ENCODE data around the gene GPR65. TPM values are rescaled to one million over a fixed set of nuclear protein-coding genes. Genes with fewer than 3 reads are reported as not detected.

The GPR65 gene
- total RNA-seq, 4 donors from 2014 or later: 1.1 to 2.1 (median 1.3) TPM

DNA sequence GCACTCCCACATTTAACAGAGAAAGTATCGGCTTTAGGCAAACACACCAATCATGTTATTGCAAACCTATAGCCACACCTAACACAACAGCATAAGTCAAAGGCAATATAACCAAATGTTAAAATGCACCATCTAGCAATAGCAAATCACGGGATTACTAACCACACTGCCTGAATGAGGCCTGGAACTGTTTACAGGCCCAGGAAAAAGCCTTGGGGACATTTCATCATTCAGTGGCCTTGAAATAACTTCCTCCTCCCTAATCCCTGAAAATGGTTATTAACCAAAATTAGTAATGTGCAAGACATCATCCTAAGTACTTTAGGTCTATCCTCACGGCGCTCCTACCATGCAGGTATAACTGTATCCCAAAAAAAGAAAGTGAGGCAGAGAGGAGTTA, 14.3 kb upstream of the GPR65 start:
- no peaks in the 10 kb centered on the region for H3K9me3 ChIP-seq
- TF ChIP-seq EP300 (IDR thresholded peaks at IDR 0.05): peak in 1 of 2 donors; percentile 53
- TF ChIP-seq, protein P1, sequence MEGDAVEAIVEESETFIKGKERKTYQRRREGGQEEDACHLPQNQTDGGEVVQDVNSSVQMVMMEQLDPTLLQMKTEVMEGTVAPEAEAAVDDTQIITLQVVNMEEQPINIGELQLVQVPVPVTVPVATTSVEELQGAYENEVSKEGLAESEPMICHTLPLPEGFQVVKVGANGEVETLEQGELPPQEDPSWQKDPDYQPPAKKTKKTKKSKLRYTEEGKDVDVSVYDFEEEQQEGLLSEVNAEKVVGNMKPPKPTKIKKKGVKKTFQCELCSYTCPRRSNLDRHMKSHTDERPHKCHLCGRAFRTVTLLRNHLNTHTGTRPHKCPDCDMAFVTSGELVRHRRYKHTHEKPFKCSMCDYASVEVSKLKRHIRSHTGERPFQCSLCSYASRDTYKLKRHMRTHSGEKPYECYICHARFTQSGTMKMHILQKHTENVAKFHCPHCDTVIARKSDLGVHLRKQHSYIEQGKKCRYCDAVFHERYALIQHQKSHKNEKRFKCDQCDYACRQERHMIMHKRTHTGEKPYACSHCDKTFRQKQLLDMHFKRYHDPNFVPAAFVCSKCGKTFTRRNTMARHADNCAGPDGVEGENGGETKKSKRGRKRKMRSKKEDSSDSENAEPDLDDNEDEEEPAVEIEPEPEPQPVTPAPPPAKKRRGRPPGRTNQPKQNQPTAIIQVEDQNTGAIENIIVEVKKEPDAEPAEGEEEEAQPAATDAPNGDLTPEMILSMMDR (IDR thresholded peaks at IDR 0.05): no peak
- H3K36me3 ChIP-seq: peaks cover 0 to 6% (median 0%) of the 10 kb centered on the region in 3 donors
- H3K27ac ChIP-seq: peak overlapping the region in 2 of 4 donors; percentile 32 to 62
- DNase-seq (ENCODE audit: low spot score in 2 of 2): no peak
- H3K4me1 ChIP-seq: peaks cover 0 to 56% (median 0%) of the 10 kb centered on the region in 4 donors
- H3K4me3 ChIP-seq: no peak overlapping the region
- no peaks in the 10 kb centered on the region for H3K27me3 ChIP-seq
- 83 to 87% methylated on average over 4 of the region's 4 CpGs for WGBS, 2 donors

GRCh38 chr14:87992346-87992717, 12.6 kb upstream of the GPR65 start:
- no peak for DNase-seq (ENCODE audit: low spot score in 2 of 2)
- WGBS, 2 donors: 7 to 10% methylated on average over 19 to 20 of the region's 20 CpGs

DNA sequence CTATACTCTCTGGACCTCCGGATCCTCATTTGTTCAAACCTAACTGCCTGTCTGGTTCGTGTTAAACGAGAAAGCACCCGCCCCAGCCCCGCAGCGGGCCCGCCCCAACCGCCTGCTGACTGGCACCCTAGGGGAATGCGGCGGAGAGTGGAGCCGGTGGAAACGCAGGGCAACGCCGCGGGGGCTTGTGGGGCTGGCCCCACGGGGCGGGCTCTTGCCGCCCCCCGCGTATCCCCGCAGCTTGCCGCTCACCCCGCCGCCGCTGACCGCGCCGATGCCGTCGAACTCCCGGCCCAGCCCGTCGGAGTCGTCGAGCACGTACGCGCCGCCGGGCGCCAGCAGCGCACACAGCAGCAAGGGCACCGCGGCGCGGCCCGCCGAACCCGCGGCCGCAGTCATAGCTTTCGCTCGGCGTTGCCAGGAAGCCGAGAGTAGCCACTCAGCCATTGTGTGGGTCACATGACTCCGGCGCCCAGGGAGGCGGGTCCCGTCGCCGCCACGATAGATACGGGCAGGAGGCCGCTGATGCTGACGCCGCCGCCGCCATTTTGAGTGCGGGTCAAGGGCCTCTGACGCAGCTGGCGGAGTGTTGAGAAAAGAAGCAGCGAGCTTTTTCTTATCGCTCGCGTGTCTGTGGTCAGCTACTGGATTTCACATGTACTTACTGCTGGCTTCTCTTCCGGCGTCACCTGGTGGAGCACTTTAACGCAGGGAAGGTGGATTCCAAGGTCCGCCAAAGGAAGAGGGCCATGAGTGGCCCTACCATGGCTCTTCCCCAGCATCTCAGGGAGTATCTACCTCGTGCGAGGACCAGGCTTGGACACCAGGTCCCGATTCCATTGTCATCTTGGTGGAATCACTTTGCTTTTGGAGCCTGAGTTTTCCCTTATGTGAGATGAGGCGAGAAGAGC, 12.0 kb upstream of the GPR65 start, which contains the start of gene GALC:
GALC (minus strand) TSS at position 465 of the 911 bp plus-strand sequence; CDS start at position 447, 18 bp downstream.
- Histone ChIP-seq H3K4me3 (peak within 1 kb of the TSS; percentile 61 to 92 (median 83)), H3K27ac (peak within 1 kb of the TSS; percentile 94 to 97 (median 96)), H3K27me3 (no peaks in the 10 kb centered on the region), H3K9me3 (no peaks in the 10 kb centered on the region), H3K4me1 (peaks cover 0 to 62% (median 0%) of the 10 kb centered on the region in 4 donors), H3K36me3 (no peaks in the 10 kb centered on the region)
- WGBS, 2 donors: 4 to 6% methylated on average over 49 to 54 of the region's 83 CpGs
- peak; percentile 92 for DNase-seq (ENCODE audit: low spot score in 2 of 2)
- TF ChIP-seq EP300 (IDR thresholded peaks at IDR 0.05): peak; percentile 51 to 87
- peak; percentile 63 to 66 for TF ChIP-seq POLR2A (IDR thresholded peaks at IDR 0.05)
- TF ChIP-seq, protein P1 (IDR thresholded peaks at IDR 0.05): peak in 1 of 5 experiments; percentile 19

More at GRCh38 chr14:87992346-87992717, 12.6 kb upstream of the GPR65 start:
- H3K27me3 ChIP-seq: no peaks in the 10 kb centered on the region
- peak overlapping the region; percentile 61 to 92 (median 83) for H3K4me3 ChIP-seq
- no peak for TF ChIP-seq EP300 (IDR thresholded peaks at IDR 0.05)
- TF ChIP-seq, protein P1 (IDR thresholded peaks at IDR 0.05): no peak
- TF ChIP-seq POLR2A (IDR thresholded peaks at IDR 0.05): no peak
- peaks cover 0 to 62% (median 0%) of the 10 kb centered on the region in 4 donors for H3K4me1 ChIP-seq
- H3K9me3 ChIP-seq: no peaks in the 10 kb centered on the region
- H3K27ac ChIP-seq: peak overlapping the region; percentile 94 to 97 (median 96)
- H3K36me3 ChIP-seq: no peaks in the 10 kb centered on the region

DNA sequence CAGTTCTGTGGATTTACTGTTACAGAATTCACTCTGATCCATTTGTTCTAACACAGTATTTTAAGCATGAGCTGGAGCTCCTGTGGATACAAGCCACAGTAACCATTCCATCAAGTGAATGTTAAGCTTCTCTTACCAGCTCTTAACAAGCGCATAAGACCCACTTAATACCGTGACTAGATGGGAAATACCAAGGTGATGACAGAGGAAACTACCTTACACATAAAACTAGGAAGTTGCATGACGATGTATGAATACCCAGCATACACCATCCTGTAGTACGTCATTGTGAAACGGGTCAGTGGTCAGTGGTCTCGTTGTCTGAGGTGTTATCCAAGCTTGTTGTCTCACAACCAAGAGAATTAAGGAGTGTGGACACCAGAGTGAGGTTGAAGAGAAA, 10.0 kb upstream of the GPR65 start:
- Histone ChIP-seq H3K27me3 (no peaks in the 10 kb centered on the region), H3K36me3 (no peaks in the 10 kb centered on the region), H3K4me3 (no peak overlapping the region), H3K27ac (peak overlapping the region in 1 of 4 donors; percentile 44), H3K9me3 (no peaks in the 10 kb centered on the region), H3K4me1 (peaks cover 0 to 50% (median 0%) of the 10 kb centered on the region in 4 donors)
- no peak for DNase-seq (ENCODE audit: low spot score in 2 of 2)
- TF ChIP-seq, protein P1 (IDR thresholded peaks at IDR 0.05): no peak
- TF ChIP-seq POLR2A (IDR thresholded peaks at IDR 0.05) (no peak), EP300 (IDR thresholded peaks at IDR 0.05) (no peak)
- 88 to 89% methylated on average over 6 of the region's 6 CpGs for WGBS, 2 donors

Data from tibial nerve (tissue), 4 donors.